NCI-H2081 treated with DMSO at 0.1 percent for 48 hours (cell line): Measurements from ENCODE around the gene MOK.
"Not testable (repeated sequence)": the region's sequence is repeated elsewhere in the genome, so short reads cannot be mapped to it uniquely, and the experiment has no call there.

Experiments used
- DNase-seq: peaks from one replicate; lab custom pipeline; 2025; lab: John Stamatoyannopoulos, UW

The MOK gene

DNA sequence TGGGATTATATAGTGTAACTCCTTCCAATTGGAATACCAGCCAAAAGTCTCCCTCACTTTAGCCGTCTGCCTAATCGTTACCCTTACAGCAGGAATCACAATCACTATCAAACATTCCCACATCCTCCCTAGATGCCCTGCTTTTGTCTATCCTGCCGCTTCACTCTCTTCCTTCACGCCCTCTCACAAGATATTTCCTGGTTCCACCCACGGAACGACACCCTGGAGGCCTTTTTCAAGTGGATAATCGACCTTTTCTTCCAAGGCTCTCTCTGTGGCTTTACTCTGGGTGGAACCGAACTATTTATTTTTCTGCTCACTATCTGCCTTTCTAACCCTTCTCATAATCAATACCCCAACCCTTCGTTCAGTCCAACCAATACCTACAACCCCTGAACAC, 58.9 kb downstream of the MOK start:
- no peak for DNase-seq

DNA sequence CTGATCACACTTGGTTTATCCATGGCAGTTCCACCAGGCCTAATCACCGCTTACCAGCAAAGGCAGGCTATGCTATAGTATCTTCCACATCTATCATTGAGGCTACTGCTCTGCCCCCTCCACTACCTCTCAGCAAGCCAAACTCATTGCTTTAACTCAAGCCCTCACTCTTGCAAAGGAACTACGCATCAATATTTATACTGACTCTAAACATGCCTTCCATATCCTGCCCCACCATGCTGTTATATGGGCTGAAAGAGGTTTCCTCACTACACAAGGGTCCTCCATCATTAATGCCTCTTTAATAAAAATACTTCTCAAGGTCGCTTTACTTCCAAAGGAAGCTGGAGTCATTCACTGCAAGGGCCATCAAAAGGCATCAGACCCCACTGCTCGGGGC, 61.2 kb downstream of the MOK start:
- DNase-seq, result not testable (repeated sequence)

DNA sequence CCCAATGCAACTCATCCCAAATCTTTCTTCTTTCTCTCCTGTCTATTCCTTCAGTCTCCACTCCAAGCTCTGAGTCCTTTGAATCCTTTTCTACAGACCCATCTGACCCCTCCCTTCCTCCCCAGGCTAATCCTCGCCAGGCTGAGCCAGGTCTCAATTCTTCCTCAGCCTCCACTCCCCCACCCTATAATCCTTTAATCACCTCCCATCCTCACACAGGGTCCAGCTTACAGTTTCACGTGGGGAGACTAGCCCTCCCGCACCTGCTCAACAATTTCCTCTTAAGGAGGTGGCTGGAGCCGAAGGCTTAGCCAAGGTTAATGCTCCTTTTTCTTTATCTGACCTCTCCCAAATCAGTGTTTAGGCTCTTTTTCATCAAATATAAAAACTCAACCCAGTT, 63.8 kb downstream of the MOK start:
- DNase-seq, result no peak

DNA sequence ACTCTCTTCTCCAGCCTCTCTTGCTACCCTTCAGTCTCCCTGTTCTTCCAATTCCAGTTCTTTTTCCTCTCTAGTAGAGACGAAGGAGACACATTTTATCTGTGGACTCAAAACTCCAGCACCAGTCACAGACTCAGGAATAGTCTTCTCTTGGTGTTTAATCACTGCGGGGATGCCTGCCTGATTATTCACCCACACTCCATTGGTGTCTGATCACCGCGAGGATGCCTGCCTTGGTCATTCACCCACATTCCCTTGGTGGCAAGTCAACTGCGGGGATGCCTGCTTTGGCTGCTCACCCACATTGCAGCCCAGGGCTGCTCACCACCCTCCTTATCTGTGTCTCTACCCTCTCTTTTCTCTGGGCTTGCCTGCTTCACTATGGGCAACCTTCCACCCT, 64.5 kb downstream of the MOK start:
- not testable (repeated sequence) for DNase-seq

DNA sequence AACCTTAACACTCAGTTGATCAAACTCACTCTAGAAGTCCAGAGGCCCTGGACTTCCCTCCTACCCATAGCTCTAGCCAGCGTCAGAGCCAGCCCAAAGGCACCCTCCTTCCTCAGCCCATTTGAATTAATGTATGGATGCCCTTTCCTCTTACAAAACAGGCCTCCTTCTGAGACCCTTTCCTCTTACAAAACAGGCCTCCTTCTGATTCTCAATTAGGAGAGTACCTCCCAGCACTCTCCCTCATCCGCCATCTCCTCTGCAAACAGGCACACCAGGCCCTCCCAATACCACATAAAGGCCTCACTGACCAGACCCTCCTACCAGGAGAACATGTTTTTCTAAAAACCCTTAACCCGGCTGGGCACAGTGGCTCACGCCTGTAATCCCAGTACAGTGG, 65.7 kb downstream of the MOK start:
- no peak for DNase-seq

DNA sequence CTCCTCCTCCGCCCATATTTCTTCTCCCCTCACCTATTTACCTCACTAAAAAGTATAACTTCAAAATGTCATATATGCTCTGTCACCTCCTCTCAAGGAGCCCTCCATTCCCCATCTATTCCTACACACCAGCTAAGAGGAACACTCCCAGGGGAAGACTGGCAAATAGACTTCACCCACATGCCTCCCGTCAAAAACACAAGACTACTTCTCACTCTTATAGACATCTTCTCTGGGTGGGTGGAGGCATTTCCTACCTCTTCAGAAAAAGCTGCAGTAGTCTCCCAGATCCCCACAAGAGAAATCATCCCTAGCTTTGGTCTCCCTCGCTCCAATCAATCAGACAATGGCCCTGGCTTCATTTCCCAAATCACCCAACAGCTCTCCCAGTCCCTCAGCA, 66.2 kb downstream of the MOK start:
- DNase-seq, result no peak

DNA sequence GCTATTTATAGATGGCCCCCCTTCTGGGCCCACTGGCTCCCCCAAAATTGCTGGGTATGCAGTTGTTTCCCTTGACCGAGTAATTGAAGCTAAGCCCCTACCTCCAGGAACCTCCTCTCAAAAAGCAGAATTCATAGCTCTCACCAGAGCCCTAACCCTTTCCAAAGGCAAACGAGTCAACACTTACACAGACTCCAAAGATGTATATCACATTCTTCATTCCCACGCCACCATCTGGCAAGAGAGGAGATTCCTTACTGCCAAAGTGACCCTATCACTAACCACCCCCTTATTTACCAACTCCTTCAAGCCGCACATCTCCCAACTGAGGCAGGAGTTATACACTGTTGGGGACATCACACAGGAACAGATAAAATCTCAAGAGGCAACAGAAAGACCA, 66.8 kb downstream of the MOK start:
- DNase-seq, result no peak

DNA sequence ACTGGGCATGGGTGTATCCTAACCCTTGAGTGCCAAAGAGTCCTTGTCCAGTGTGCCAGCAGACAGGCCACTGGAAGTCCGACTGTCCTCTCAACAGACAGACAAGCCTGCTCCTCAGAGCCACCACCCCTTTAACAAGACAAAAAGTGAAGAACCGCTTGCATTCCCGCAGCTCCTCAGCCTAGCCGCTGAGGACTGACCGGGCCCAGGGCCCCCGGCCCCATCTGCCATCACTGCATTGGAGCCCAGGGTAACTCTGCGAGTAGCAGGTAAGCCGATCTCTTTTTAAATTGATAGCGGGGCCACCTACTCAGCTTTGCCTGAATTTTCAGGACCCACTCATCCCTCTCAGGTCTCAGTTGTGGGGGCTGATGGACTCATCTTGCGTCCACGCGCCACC, 68.9 kb downstream of the MOK start:
- DNase-seq, result no peak

DNA sequence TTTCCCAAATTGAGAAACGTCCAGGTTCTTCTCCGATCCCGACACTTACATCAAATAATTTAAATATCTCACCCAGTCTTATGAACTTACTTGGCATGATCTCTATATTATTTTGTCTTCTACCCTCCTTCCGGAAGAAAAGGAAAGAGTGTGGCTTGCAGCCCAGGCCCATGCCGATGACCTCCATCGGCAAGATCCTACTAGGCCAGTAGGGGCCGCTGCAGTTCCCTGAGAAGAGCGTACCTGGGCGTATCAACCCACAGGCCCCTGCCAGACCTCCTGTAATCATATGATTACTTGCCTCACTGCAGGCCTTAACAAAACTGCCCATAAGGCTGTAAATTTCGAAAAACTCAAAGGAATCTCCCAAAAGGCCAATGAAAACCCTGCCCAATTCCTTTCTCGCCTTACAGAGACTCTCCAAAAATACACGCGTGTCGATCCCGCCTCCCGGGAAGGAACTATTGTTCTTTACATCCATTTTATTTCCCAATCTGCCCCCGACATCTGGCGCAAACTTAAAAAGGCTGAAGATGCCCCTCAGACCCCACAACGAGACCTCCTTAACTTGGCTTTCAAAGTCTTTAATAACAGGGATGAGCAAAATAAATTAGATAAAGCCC, 69.6 kb downstream of the MOK start:
- DNase-seq, result no peak

DNA sequence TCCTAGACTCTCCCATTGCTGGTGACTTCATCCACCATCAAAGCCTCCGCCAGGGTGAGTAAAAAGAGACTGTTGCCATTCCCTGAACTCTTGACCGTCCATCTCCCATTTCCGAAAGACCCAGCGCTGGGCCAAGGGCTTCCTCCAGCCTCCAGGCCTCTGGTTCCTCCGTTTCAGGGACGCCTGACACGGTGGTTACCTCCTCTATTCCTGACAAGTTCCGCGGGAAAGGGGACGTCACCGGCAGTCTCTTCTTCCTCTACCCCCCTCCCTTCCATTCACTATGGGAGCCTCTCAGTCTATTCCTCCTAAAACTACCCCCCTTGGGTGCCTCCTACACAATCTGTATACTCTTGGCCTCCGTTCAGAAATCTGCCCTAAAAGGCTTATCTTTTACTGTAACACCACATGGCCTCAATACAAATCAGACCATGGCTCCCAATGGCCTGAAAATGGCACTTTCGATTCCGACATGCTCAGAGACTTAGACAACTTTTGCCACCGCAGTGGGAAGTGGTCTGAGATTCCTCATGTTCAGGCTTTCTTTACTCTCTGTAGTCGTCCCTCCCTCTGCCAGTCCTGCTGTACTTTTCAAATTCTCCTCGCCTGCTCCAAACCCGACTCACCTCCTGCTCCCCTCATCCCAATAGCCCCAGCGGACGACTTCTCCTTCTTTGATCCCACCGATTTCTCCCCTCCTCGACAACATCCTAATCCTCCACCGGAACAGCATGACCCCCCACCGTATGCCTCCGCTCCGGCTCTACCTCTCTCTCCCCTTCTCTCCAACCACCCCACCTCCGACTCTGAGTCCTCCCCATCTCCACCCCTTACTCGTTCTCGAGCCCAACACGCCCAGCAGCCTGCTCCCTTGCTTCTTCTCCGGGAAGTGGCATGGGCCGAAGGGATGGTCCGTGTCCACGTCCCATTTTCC, 70.4 kb downstream of the MOK start:
- no peak for DNase-seq

DNA sequence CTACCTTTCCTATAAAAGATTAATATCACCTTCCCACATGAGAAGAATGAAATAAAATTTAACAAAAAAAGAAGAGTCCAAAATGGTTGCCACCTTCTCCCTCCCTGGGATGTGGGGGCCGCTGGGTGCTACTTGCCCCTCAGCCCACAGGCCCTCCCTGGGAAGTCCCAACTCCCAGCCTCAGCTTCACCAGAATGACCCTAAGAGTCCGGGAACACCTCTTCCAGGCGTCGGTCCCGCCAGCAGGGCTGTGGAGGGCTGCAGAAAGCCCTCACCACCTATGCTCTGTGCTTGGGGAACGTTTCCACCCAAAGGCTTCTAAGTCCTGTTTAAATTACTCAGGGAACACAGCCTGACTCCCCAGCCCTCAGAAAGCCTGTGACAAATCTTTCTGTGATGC, 71.9 kb downstream of the MOK start:
- DNase-seq, result no peak

DNA sequence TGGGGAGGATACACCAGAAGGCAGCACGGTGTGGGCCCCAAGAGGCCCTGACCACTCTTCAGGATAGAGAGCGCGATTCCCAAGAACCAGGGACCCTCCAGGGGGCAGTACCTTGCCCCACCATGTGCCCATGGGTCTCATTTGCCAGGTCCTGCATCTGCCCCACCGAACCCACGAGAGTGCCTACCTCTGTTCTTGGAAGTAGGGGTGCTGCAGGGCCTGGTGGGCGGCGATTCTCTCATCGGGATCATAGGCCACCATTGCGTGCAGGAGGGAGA, 72.7 kb downstream of the MOK start:
- no peak for DNase-seq

DNA sequence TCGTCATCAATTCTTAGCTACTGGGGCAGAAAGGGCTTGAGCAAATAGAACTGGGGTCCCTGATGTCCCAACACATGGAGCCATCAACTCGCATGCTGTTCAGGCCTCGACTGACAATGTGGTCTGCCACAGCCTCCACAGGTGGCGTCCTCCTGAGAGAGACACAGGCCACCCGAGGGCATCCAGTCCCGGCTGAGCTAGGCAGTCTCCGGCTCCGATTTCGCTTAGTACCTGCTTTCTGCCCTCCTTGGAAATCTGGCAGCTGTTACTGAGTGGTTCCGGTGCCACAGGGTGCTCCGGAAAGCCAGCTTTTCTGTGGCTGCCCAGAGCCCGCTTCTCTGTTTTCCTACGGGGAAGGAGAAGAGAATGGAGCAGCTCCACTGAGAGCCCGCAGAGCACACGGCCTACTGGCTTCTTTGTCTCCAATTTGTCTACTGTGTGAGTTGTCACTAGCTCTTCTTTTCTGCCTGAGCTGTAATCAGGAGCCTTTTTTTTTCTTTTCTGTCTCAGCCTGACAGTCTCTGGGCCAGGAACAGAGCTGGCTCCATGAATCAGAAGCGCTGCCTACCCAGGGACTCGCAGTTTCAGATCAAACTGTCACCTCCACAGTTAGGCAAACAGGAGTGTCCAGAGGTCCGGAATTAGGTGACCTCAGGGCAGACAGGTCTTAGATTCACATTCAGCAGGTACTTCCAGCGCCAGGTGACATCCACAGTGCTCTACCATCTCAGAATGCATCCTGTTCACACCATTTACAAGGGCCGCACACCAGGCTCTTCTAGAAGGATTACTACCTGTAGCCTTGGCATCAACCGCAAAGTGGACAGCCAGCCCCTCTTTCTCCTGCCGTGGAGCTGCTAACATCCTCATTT, 73.3 kb downstream of the MOK start:
- DNase-seq, result no peak

DNA sequence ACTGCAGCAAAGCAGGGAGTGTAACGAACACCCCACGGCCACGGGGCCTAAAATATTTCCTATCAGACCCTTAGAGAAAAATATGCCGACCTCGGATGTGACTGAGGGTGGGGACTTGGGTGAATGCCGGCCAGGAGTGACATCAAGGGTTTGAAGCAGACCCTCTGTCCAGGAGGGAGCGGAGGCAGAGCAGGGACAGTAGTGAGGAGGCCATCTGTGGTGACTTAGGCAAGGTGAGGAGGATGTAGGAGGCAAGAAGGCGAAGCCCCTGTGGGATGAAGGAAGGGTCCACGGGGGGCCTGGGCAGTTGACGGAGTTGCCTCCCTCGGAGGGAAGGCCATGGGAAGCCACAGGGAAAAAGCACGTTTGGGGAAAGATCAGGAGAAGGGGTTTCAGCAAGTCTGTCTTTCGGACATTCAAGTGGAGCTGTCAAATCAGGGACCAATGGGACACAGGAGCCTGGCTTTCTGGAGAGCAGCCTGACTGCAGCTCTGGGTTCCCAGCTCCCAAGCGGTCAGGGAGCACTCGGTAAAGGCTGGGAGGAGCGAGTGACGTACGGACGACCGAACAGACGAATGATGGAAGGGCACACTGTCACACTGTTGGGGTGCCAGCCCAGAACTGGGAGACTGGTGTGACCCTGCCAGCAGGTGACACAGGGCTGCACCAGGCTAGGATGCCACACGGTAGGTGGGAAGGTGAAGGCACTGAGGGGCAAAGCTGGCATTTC, 74.3 kb downstream of the MOK start:
- DNase-seq, result no peak

DNA sequence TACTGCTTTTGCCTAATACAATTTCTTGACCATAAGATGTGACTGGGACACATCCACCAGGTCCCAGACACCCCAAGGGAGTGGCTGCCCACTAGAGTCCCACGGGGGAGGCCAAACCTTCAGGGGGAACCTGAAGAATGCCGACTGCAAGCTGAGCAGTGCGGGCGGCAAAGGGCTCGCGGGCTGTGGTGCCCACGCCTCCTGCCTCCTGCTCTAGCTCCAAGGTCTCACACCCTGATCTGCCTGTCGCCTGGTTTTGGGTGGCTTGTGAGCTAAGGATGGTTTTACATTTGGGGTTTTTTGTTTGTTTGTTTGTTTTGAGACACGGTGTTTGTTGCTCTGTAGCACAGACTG, 75.2 kb downstream of the MOK start:
- no peak for DNase-seq

DNA sequence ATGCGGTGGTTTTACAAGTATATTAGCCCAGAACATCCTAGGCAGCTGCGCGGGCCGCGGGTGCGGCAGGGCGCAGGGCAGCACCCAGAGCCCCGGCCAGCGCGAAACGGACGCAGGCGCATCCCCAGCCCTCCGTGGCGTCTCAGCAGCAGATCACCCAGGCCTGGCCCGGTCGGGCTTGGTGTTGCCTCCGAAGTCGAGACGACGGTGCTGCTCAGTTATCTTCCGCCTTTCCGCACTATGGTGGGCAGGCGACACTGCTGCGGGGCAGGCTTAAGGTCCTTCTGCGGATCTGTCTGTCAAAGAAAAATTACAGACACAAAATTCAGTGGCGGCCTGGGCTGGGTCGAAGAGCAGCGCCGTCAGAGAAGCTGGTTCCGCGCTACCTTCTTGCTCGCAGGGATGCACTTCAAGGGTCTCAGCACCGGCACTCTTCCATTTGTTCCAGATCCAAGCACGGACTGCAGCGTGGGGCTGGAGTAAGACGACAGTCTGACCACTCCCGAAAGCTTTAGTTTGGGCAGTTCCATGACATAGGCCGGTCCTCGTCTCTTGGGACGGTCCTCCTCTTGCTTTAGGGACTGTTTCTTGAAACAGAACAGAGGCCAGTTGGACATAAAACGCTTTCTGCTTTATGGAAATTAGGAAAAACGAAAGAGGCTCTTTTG, 75.8 kb downstream of the MOK start:
- no peak for DNase-seq

DNA sequence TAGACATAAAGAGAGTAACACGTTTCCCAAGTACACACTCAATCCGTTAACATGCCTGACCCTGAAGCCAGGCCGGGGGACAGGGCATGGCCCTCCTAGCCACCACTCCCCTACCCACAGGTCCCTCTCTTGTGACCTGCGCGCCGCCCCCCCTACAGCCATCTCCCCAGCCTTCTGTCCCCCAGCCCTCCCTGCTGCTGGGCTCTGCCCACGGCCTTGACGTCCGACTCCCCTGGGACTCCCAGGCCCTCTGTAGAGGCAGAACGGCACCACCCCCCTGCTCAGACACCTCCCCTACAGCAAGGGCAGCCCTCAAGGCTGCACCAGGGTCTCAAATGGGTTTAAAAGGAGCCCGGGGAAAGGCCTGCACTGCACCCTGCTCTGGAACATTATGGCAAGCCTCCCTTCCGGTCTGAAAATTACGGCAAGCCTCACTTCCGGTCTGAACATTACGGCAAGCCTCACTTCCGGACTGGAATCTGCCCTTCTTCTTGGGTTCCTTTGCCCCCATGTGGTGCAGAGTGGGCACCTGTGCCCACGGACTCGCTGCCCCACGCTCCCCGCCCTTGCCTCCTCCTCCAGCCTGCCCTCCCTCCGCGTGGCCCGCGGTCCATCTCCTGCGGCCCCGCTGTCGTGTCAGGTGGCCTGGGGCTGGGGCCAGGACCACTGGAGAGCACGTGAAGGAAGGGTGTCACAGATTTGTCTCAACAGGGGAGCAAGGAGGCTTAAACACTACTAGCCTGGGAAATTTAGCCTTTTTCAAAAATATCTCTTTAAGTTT, 77.6 kb downstream of the MOK start:
- no peak for DNase-seq

DNA sequence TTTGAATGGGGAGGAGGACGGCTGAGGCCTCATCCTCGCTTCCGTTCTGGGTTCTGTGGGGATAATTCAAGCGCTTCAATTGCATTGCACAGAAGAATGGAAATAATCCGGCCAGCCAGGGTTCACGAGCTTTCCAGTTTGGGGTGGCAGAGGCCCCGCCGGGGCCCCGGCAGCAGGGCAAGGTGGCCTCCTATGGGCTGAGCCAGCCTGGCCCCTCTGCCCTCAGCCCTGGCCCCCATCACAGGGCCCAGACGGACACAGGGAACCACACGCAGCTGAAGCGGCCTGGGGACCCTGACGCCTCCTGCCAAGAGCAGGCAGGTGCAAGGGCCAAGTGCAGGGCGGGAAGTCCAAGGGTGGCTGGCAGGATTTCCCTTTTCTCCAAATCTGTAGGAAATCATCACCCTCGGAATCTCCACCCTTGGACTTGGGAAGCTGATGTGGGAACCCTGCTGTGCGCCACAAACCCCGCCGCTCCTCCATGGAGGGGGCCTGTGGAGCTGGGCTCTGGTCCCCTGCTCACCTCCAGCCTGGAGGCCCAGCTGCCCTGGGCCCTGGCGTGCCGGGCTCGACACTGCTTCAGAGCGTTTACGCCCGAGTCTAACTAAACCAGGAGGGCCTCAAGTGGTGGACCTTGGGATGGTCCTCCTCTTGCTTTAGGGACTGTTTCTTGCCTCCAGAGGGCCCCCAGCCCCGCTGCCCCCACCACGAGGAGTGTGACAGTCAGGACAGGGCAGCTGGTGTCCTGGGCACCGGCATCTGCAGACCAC, 78.4 kb downstream of the MOK start:
- DNase-seq, result no peak

DNA sequence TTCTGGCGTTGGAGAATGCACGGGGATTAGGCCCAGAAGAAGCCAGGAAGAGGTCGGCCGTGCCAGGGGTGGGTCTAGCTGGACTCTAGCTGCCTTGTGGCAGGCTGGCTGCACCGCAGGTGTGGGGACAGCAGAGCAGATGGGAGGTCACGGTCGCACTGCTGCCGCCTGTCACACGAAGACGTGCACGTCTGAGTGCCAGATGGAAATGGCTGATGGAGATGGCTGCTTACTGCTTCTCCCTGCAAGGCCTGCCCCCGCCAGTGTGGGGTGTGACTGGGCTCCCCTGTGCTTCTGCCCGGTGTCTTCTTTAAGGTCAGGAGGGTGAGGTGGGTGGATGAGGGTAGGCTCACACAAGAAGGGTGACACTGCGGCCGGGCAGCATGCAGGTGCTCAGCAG, 79.0 kb downstream of the MOK start:
- no peak for DNase-seq

DNA sequence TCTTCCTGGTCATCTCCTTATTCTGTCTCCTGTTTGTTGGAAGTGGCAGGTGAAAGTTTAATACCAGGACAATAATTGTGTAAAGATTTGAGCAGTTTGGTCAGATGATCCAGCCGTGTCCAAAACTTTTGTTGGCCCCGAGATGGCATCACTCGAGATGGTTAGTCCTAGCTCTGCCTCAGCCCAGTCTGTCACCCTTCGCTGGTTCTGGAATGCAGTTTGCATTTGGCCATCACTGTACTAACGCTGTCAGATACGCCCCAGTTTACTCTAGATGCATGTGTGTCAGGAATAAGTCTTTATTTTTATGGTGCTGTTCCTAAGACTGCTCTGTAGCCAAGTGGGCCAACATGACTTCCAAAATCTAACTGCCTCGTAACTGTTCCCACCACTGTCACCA, 79.6 kb downstream of the MOK start:
- DNase-seq, result no peak
